ENCODE results near the gene KCTD17. TPM values are rescaled to one million over a fixed set of nuclear protein-coding genes. Genes with fewer than 3 reads are reported as not detected.

The KCTD17 gene
- total RNA-seq, 4 donors from 2014 or later, result 1.8 to 3.3 (median 2.6) TPM

DNA sequence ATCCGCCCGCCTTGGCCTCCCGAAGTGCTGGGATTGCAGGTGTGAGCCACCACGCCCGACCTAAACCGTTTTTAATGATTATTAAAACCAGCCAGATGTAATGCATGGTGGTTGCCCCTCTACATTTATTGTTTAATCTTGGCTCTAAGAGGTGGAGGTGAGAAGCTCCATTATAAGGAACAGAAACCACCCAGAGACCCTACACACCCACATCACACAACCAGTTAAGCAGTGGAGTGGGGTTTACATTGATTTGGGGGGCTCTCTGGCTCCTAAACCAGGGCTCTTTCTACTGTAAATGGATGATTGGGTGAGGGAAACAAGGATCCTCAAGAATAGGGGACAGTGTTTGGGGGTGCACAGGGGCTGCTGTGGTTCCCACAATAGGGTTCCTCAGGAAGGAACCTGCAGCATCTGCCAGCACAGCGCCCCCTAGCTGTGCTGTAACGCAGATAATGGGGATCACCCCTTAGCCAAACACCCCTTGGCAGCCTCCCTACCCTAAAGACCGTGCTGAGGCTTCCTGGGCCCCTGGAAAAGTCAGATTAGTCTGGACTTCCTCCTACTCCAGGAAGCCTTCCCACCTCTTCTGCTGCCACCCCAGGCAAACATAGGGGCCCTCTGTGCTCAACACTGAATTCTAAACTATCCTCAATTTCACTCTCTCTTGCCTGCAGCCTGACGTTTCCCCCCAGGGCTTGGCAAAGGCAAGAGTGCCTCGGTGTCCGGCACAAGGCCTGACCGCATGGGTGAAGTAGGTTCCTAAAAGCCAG is 29.6 kb upstream of the KCTD17 start:
- no peak overlapping the region for H3K4me3 ChIP-seq
- H3K27ac ChIP-seq, result no peak overlapping the region
- peaks cover 18 to 33% of the 10 kb centered on the region in 2 donors for H3K4me1 ChIP-seq
- DNase-seq (no peak), ATAC-seq (no peak)
- no peaks in the 10 kb centered on the region for H3K27me3 ChIP-seq
- TF ChIP-seq CTCF (IDR thresholded peaks at IDR 0.05 in 4 of 5, conservative IDR thresholded peaks at IDR 0.05 in 1 of 5), result peak; percentile 48 to 76 (median 65)
- no peak for TF ChIP-seq POLR2A (IDR thresholded peaks at IDR 0.05)
- no peaks in the 10 kb centered on the region for H3K9me3 ChIP-seq
- in situ Hi-C loops (cut with MboI; ENCODE audit: low sequenced_read_pairs in 4 of 4), result no loop called here
- H3K36me3 ChIP-seq, result peaks cover 0 to 25% of the 10 kb centered on the region in 2 donors
- intact Hi-C loops (cut with DNase I; ENCODE audit: low total_unique reads), result no loop called here

DNA sequence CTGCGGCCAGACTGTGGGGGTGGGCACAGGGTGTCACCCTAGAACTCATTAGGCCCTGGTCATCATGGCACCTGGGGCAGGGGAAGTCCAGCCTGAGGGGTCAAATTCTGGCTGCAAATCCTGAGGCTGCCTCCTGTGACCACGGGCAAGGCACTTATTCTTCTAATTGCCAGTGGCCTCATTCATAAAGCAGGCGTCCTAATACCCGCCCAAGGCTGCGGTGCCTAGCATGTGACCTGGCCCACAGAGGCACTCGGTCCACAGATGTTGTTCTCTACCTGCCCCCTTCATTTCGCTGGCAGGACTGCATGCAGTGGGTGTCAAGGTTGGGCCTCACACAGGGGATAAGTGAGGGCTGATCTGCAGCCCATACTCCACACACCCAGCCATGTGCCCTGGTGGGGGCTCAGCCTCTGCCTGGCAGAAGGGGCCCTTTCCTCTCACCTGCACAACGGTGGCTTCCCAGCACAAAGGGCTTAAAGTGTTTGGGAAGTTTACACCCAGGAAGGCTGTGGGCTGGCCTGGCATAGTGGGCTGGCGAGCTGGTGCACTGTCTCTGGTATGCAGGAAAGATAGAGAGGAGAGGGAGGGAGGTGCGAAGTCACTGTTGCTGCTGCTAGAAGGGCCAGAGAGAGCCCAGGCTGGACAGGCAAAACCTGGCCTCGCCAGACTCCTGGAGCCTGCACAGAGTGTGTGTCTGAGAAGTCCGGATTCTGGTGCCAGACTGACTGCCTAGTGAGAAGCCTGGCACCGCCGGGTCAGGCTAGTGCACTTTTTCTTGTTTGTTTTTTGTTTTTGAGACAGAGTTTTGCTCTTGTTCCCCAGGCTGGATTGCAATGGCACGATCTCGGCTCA is 28.8 kb upstream of the KCTD17 start:
- Histone ChIP-seq H3K36me3 (peaks cover 0 to 32% of the 10 kb centered on the region in 2 donors), H3K27me3 (no peaks in the 10 kb centered on the region), H3K4me3 (no peak overlapping the region), H3K27ac (no peak overlapping the region), H3K4me1 (peaks cover 10 to 27% of the 10 kb centered on the region in 2 donors), H3K9me3 (no peaks in the 10 kb centered on the region)
- intact Hi-C loops (cut with DNase I; ENCODE audit: low total_unique reads) (no loop called here), in situ Hi-C loops (cut with MboI; ENCODE audit: low sequenced_read_pairs in 4 of 4) (no loop called here)
- DNase-seq (no peak), ATAC-seq (no peak)
- TF ChIP-seq POLR2A (IDR thresholded peaks at IDR 0.05), result no peak

- DNase-seq (no peak), ATAC-seq (no peak)
- in situ Hi-C loops (cut with MboI; ENCODE audit: low sequenced_read_pairs in 4 of 4), result no loop called here
- Histone ChIP-seq H3K36me3 (peaks cover 0 to 36% of the 10 kb centered on the region in 2 donors), H3K27ac (no peak overlapping the region), H3K27me3 (no peaks in the 10 kb centered on the region), H3K4me1 (peaks cover 0 to 18% of the 10 kb centered on the region in 2 donors), H3K4me3 (no peak overlapping the region), H3K9me3 (no peaks in the 10 kb centered on the region)
- intact Hi-C loops (cut with DNase I; ENCODE audit: low total_unique reads), result no loop called here
- TF ChIP-seq CTCF (IDR thresholded peaks at IDR 0.05 in 4 of 5, conservative IDR thresholded peaks at IDR 0.05 in 1 of 5), result no peak
- TF ChIP-seq POLR2A (IDR thresholded peaks at IDR 0.05), result no peak
These were observed 27.7 kb upstream of the KCTD17 start for GRCh38 chr22:37023743-37024338.

DNA sequence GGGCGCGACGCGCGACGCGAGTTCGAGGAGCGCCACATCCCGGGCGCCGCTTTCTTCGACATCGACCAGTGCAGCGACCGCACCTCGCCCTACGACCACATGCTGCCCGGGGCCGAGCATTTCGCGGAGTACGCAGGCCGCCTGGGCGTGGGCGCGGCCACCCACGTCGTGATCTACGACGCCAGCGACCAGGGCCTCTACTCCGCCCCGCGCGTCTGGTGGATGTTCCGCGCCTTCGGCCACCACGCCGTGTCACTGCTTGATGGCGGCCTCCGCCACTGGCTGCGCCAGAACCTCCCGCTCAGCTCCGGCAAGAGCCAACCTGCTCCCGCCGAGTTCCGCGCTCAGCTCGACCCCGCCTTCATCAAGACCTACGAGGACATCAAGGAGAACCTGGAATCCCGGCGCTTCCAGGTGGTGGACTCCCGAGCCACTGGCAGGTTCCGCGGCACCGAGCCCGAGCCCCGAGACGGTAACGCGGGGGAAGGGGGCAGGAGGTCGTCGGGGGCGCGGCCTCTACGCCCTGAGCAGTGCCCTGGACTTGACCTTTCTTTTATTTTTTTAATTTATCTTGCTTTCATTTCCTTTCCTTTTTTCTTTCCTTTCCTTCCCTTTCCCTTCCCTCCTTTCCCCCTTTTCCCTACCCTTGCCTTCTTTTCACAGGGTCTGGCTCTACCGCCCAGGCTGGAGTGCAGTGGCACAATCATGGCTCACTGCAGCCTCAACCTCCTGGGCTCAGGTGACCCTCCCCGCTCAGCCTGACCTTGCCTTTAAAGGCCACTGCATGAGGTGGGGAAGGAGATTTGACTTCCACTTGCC is 27.0 kb upstream of the KCTD17 start:
- DNase-seq (no peak), ATAC-seq (no peak)
- Histone ChIP-seq H3K36me3 (peaks cover 0 to 41% of the 10 kb centered on the region in 2 donors), H3K27ac (no peak overlapping the region), H3K9me3 (no peaks in the 10 kb centered on the region), H3K4me1 (peaks cover 0 to 18% of the 10 kb centered on the region in 2 donors), H3K4me3 (no peak overlapping the region), H3K27me3 (no peaks in the 10 kb centered on the region)
- TF ChIP-seq CTCF (IDR thresholded peaks at IDR 0.05 in 4 of 5, conservative IDR thresholded peaks at IDR 0.05 in 1 of 5) (no peak), POLR2A (IDR thresholded peaks at IDR 0.05) (no peak)
- in situ Hi-C loops (cut with MboI; ENCODE audit: low sequenced_read_pairs in 4 of 4), result no loop called here
- intact Hi-C loops (cut with DNase I; ENCODE audit: low total_unique reads), result no loop called here
